Measurements from ENCODE around the gene TLK1. TPM values are rescaled to one million over a fixed set of nuclear protein-coding genes. Genes with fewer than 3 reads are reported as not detected.

The TLK1 gene
- total and polyA plus RNA-seq, 10 of the 15 experiments (the other 5 are each of a cell fraction or from before 2014, with no cell fraction given), result 25.1 to 126 (median 57.3) TPM

GRCh38 chr2:170986566-170987258, 174.0 kb downstream of the TLK1 start:
- RAD21 ChIA-PET (ENCODE audit: unreplicated experiment), result no interaction called here
- no peak for FAIRE-seq
- WGBS (ENCODE audit: insufficient coverage, insufficient replicate concordance, low lambda C conversion rate, missing lambda C conversion rate), result 97% methylated on average over 8 of the region's 8 CpGs
- H3K36me3 ChIP-seq (ENCODE audit: control insufficient read depth in 2 of 2, insufficient read depth in 2 of 2, low read length in 1 of 2), result peaks cover 0 to 12% of the 10 kb centered on the region in 2 experiments; a peak in 2 of 4 replicates
- H3K9me3 ChIP-seq (replicated peaks; ENCODE audit: control insufficient read depth, insufficient read depth, low read length), result no peaks in the 10 kb centered on the region
- no peak for DNase-seq (ENCODE audit: low read depth, low spot score)
- in situ Hi-C loops (cut with MboI) (no loop called here), intact Hi-C loops (cut with micrococcal nuclease; ENCODE audit: unreplicated experiment) (no loop called here)
- no peak overlapping the region for H3K9ac ChIP-seq (ENCODE audit: control insufficient read depth, insufficient read depth, low read length)
- no peaks in the 10 kb centered on the region for H3K79me2 ChIP-seq (ENCODE audit: control insufficient read depth, insufficient read depth, low read length)
- no peak for ATAC-seq
- no peak overlapping the region for H3K4me3 ChIP-seq
- BruUV-seq (replicated peaks), result no TSS peak
- H4K20me1 ChIP-seq (ENCODE audit: control insufficient read depth, insufficient read depth), result no peaks in the 10 kb centered on the region
- no peak overlapping the region for H3K4me2 ChIP-seq (ENCODE audit: control insufficient read depth, insufficient read depth)
- TF ChIP-seq POLR2AphosphoS2 (IDR thresholded peaks at IDR 0.05; ENCODE audit: low read depth, low read length), result peak; percentile 64
- TF ChIP-seq RB1 (IDR thresholded peaks at IDR 0.05; ENCODE audit: borderline replicate concordance), result no peak
- peak; percentile 52 for TF ChIP-seq POLR2A (IDR thresholded peaks at IDR 0.05; ENCODE audit: low read depth, low read length)
- TF ChIP-seq PML (IDR thresholded peaks at IDR 0.05; ENCODE audit: low read length), result 0 out of 2 replicates have a peak, but pooled peaks have one; percentile 30
- peak; percentile 36; the same call in 1 of the 2 replicates for TF ChIP-seq POLR2AphosphoS5 (IDR thresholded peaks at IDR 0.05; ENCODE audit: low read length)
- no peak for TF ChIP-seq RFX5 (IDR thresholded peaks at IDR 0.05; ENCODE audit: low read depth, low read length)
- CTCF ChIA-PET, result interaction anchor here (0.7 to 1.1 kb wide), 3 partner anchors 12 to 432 kb away, joined by 3 read pairs; no protein-coding TSS in a partner anchor
- H3K4me1 ChIP-seq (ENCODE audit: control insufficient read depth, insufficient read depth, low read length), result no peaks in the 10 kb centered on the region
- H2AFZ ChIP-seq (ENCODE audit: control insufficient read depth, low read depth, low read length), result no peak overlapping the region
- no peak overlapping the region for H3K27ac ChIP-seq (ENCODE audit: control insufficient read depth, insufficient read depth)
- POLR2A ChIA-PET, result no interaction called here
- SMC1A ChIA-PET (ENCODE audit: uncharacterized antibody, unreplicated experiment), result interaction anchor here (0.6 to 0.8 kb wide), 2 partner anchors 434 to 1066 kb away, joined by 3 read pairs; no protein-coding TSS in a partner anchor
- no peaks in the 10 kb centered on the region for H3K27me3 ChIP-seq (replicated peaks in 1 of 2; ENCODE audit: control insufficient read depth in 2 of 2, insufficient read depth in 2 of 2, low read length in 1 of 2)

- 87% methylated on average over 5 of the region's 5 CpGs for WGBS (ENCODE audit: insufficient coverage, insufficient replicate concordance, low lambda C conversion rate, missing lambda C conversion rate)
- ChIA-PET POLR2A (no interaction called here), CTCF (interaction anchor here (1.0 kb wide), 1 partner anchor 11 kb away, joined by 3 read pairs; no protein-coding TSS in a partner anchor), RAD21 (ENCODE audit: unreplicated experiment) (no interaction called here), SMC1A (ENCODE audit: uncharacterized antibody, unreplicated experiment) (no interaction called here)
- H2AFZ ChIP-seq (ENCODE audit: control insufficient read depth, low read depth, low read length), result no peak overlapping the region
- DNase-seq (ENCODE audit: low read depth, low spot score) (no peak), ATAC-seq (peak; percentile 15; the same call in 2 of the 3 replicates), FAIRE-seq (no peak)
- no peak overlapping the region for H3K9ac ChIP-seq (ENCODE audit: control insufficient read depth, insufficient read depth, low read length)
- BruUV-seq (replicated peaks), result no TSS peak
- TF ChIP-seq SMARCA5 (IDR thresholded peaks at IDR 0.05) (no peak), POLR2AphosphoS5 (IDR thresholded peaks at IDR 0.05; ENCODE audit: low read length) (peak; percentile 72), POLR2A (IDR thresholded peaks at IDR 0.05; ENCODE audit: low read depth, low read length) (peak; percentile 57)
- H3K79me2 ChIP-seq (ENCODE audit: control insufficient read depth, insufficient read depth, low read length), result no peaks in the 10 kb centered on the region
- no peak overlapping the region for H3K27ac ChIP-seq (ENCODE audit: control insufficient read depth, insufficient read depth)
- H3K27me3 ChIP-seq (replicated peaks in 1 of 2; ENCODE audit: control insufficient read depth in 2 of 2, insufficient read depth in 2 of 2, low read length in 1 of 2), result no peaks in the 10 kb centered on the region
- H3K9me3 ChIP-seq (replicated peaks; ENCODE audit: control insufficient read depth, insufficient read depth, low read length), result no peaks in the 10 kb centered on the region
- H4K20me1 ChIP-seq (ENCODE audit: control insufficient read depth, insufficient read depth), result no peaks in the 10 kb centered on the region
- intact Hi-C loops (cut with micrococcal nuclease; ENCODE audit: unreplicated experiment) (no loop called here), in situ Hi-C loops (cut with MboI) (no loop called here)
- H3K4me1 ChIP-seq (ENCODE audit: control insufficient read depth, insufficient read depth, low read length), result no peaks in the 10 kb centered on the region
- no peak overlapping the region for H3K4me2 ChIP-seq (ENCODE audit: control insufficient read depth, insufficient read depth)
- H3K36me3 ChIP-seq (ENCODE audit: control insufficient read depth in 2 of 2, insufficient read depth in 2 of 2, low read length in 1 of 2), result peaks cover 0 to 8% of the 10 kb centered on the region in 2 experiments; a peak in 1 of 4 replicates
- H3K4me3 ChIP-seq, result no peak overlapping the region
These were observed 175.3 kb downstream of the TLK1 start for GRCh38 chr2:170985407-170985806.
